Activated B cell treated with CpG ODN at 0.5 μM for 24 hours (primary cell): ENCODE data around the gene IFI44L. TPM values are rescaled to one million over a fixed set of nuclear protein-coding genes. Genes with fewer than 3 reads are reported as not detected.

Source experiments
- ATAC-seq: fragments of 200-7000 bp; cut with Tn5 transposase; one replicate; pipeline ENCODE4 v1.10.0; 2021; ENCODE audit warnings: low read depth, mild to moderate bottlenecking, moderate library complexity
- CTCF ChIA-PET: fragments of 350-600 bp; sonication (Branson Sonifier 250); formaldehyde crosslinking; loops from one replicate; lab custom pipeline; 2021; ENCODE audit warnings: antibody characterized with exemption; lab: Charles Lee
- POLR2A ChIA-PET: fragments of 350-600 bp; sonication (Branson Sonifier 250); formaldehyde crosslinking; loops from one replicate; lab custom pipeline; 2021; ENCODE audit warnings: antibody characterized with exemption; lab: Charles Lee
- DNase-seq: peaks from one replicate; pipeline ENCODE4 v3.0.0; 2022
- H3K27ac Mint-ChIP-seq: one replicate; pipeline ENCODE4 v1.8.0; 2020; ENCODE audit warnings: mixed read lengths
- H3K27me3 Mint-ChIP-seq: one replicate; pipeline ENCODE4 v1.8.0; 2021; ENCODE audit warnings: mixed read lengths
- H3K36me3 Mint-ChIP-seq: one replicate; pipeline ENCODE4 v1.8.0; 2021; ENCODE audit warnings: low read depth, mixed read lengths
- H3K4me1 Mint-ChIP-seq: one replicate; pipeline ENCODE4 v1.8.0; 2021; ENCODE audit warnings: mixed read lengths
- H3K4me3 Mint-ChIP-seq: one replicate; pipeline ENCODE4 v1.8.0; 2020; ENCODE audit warnings: mild to moderate bottlenecking, mixed read lengths
- H3K9me3 Mint-ChIP-seq: one replicate; pipeline ENCODE4 v1.8.0; 2020; ENCODE audit warnings: mixed read lengths
- intact Hi-C: fragments of 100-400 bp; cut with micrococcal nuclease; formaldehyde crosslinking; loops from one replicate; pipeline ENCODE4 v1.15.1; 2024
- total RNA-seq: library from RNA; stranded (reverse); gene quantifications from 2 replicates; pipeline ENCODE4 v1.2.3, GENCODE V29; 2022
- TF ChIP-seq, protein P1 (sequence below): fragments of 200-600 bp; IDR thresholded peaks from one replicate; pipeline ENCODE4 v1.8.0; 2022; ENCODE audit warnings: antibody characterized with exemption, mild to moderate bottlenecking

The IFI44L gene
- total RNA-seq, 1 donor from 2014 or later: 3.6 TPM

DNA sequence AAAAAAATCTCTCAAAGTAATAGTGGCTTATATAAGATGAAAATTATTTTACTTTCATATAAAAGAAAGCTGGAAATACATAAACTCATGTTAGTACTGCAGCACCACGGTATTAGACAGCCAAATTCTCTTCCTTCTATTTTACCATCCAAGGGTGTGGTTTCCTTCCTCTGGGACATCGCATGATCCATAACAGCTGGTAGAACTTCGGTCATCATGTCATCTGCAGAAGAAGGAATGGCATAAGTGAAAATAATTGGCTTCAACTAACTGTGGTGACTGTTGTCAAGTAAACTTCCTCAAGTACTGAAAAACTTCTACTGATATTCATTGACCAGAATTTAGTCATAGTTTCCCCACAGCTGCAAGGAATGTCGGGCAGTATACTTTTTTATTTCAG is 28.3 kb upstream of the IFI44L start:
- TF ChIP-seq, protein P1, sequence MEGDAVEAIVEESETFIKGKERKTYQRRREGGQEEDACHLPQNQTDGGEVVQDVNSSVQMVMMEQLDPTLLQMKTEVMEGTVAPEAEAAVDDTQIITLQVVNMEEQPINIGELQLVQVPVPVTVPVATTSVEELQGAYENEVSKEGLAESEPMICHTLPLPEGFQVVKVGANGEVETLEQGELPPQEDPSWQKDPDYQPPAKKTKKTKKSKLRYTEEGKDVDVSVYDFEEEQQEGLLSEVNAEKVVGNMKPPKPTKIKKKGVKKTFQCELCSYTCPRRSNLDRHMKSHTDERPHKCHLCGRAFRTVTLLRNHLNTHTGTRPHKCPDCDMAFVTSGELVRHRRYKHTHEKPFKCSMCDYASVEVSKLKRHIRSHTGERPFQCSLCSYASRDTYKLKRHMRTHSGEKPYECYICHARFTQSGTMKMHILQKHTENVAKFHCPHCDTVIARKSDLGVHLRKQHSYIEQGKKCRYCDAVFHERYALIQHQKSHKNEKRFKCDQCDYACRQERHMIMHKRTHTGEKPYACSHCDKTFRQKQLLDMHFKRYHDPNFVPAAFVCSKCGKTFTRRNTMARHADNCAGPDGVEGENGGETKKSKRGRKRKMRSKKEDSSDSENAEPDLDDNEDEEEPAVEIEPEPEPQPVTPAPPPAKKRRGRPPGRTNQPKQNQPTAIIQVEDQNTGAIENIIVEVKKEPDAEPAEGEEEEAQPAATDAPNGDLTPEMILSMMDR: no peak
- peaks cover 9% of the 10 kb centered on the region for H3K9me3 Mint-ChIP-seq
- ATAC-seq (no peak), DNase-seq (no peak)
- peaks cover 2% of the 10 kb centered on the region for H3K27me3 Mint-ChIP-seq
- CTCF ChIA-PET: no interaction called here
- no peak overlapping the region for H3K4me3 Mint-ChIP-seq
- POLR2A ChIA-PET: no interaction called here
- no peaks in the 10 kb centered on the region for H3K4me1 Mint-ChIP-seq
- H3K36me3 Mint-ChIP-seq: no peaks in the 10 kb centered on the region
- H3K27ac Mint-ChIP-seq: no peak overlapping the region
- intact Hi-C loops: no loop called here

DNA sequence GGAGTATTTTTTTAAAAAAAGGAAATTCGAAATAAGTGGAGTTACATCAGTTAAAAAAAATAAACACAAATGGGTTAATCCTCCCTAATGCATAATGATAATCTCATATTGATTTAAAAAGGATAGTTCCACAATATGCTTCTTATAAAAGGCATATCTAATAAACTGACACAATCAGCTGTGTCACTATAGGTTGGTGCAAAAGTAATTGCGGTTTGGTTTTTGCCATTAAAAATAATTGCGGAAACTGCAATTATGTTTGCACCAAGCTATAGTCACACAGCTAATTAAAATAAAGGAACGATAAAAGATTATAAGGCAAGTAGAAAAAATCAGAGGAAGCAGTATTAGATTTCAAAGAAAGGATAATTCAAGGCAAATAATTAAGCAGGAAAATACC is 21.0 kb upstream of the IFI44L start:
- POLR2A ChIA-PET: no interaction called here
- ATAC-seq (no peak), DNase-seq (no peak)
- no peaks in the 10 kb centered on the region for H3K4me1 Mint-ChIP-seq
- peaks cover 9% of the 10 kb centered on the region for H3K9me3 Mint-ChIP-seq
- TF ChIP-seq, protein P1: no peak
- no peak overlapping the region for H3K4me3 Mint-ChIP-seq
- intact Hi-C loops: no loop called here
- no peak overlapping the region for H3K27ac Mint-ChIP-seq
- CTCF ChIA-PET: no interaction called here
- H3K27me3 Mint-ChIP-seq: no peaks in the 10 kb centered on the region
- no peaks in the 10 kb centered on the region for H3K36me3 Mint-ChIP-seq

DNA sequence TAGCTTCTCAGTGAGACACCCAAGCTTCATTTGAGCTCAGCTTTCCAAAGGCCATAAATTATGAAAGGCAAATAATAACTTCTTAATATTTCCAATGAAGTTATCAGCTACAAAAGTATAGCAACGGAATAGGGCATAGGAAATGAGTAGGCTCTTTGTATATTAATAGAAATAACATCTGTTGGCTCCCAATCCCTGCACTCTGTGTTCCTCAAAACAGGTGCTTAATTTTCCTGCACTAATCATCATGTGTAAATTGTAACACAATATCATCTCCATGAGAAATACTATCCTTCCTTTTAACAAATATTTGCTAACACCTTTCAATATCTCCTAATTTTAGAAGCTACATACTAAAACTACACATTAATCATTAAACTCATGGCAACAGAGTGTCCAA is 19.2 kb upstream of the IFI44L start:
- no peaks in the 10 kb centered on the region for H3K36me3 Mint-ChIP-seq
- H3K4me3 Mint-ChIP-seq: no peak overlapping the region
- POLR2A ChIA-PET: no interaction called here
- CTCF ChIA-PET: no interaction called here
- H3K27ac Mint-ChIP-seq: no peak overlapping the region
- intact Hi-C loops: no loop called here
- H3K4me1 Mint-ChIP-seq: no peaks in the 10 kb centered on the region
- no peaks in the 10 kb centered on the region for H3K9me3 Mint-ChIP-seq
- no peak for DNase-seq
- H3K27me3 Mint-ChIP-seq: no peaks in the 10 kb centered on the region
- no peak for ATAC-seq
- TF ChIP-seq, protein P1: no peak

DNA sequence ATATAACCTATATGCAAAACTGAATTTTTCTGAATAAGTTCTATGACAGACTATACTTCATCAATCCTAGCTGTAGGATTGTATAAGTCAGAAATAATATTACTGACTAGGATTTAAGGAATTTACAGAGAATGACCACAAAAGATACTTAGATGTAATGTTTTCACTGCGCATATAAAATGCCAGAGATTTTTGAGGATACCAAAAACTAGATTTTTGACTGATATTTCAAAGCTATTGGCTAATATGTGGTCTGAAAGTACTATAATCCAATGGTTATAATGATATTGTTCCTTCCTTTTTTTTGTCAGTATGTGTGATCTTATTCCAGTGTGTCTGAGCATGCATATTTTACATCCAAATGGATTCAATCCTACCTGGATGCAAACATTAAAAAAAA is 17.0 kb upstream of the IFI44L start:
- CTCF ChIA-PET: no interaction called here
- Mint-ChIP-seq H3K27me3 (no peaks in the 10 kb centered on the region), H3K4me3 (no peak overlapping the region), H3K27ac (no peak overlapping the region), H3K9me3 (no peaks in the 10 kb centered on the region), H3K4me1 (no peaks in the 10 kb centered on the region), H3K36me3 (no peaks in the 10 kb centered on the region)
- POLR2A ChIA-PET: no interaction called here
- ATAC-seq: no peak
- intact Hi-C loops: no loop called here
- TF ChIP-seq, protein P1: no peak
- no peak for DNase-seq

DNA sequence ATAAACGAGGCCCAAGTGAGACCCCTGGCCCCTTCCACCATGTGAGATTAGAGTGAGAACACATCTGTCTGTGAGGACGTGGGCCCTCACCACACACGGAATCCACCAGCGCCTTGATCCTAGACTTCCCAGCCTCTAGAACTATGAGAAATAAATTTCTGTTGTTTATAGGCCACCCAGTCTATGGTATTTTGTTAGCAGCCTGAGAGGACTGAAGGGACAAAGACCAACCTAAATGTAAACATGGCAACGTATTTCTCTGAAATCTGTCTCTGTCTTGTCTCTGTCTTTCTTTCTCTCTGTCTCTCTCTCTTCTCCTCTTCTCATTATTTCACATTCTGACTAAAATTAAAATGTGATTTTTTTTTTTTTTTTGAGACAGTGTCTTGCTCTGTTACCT is 15.6 kb upstream of the IFI44L start:
- no peak for DNase-seq
- Mint-ChIP-seq H3K36me3 (no peaks in the 10 kb centered on the region), H3K4me1 (no peaks in the 10 kb centered on the region), H3K9me3 (no peaks in the 10 kb centered on the region), H3K27me3 (peaks cover 3% of the 10 kb centered on the region), H3K27ac (no peak overlapping the region), H3K4me3 (no peak overlapping the region)
- POLR2A ChIA-PET: no interaction called here
- no peak for ATAC-seq
- CTCF ChIA-PET: no interaction called here
- intact Hi-C loops: no loop called here
- TF ChIP-seq, protein P1: no peak
